NB4 (cell line): Measurements from ENCODE around the gene CYB561D2.

Source experiments
- DNase-seq: peaks from one replicate; pipeline ENCODE4 v3.0.0; 2010; ENCODE audit warnings: low read depth
- H3K4me3 ChIP-seq: one replicate; pipeline ENCODE4 v1.5.1; 2011; ENCODE audit warnings: mild to moderate bottlenecking, low read depth, low read length, moderate library complexity
- MYC ChIP-seq: IDR thresholded peaks from 2 replicates; pipeline ENCODE4 v1.6.1; 2011; ENCODE audit warnings: low read depth, low read length
- POLR2A ChIP-seq: IDR thresholded peaks from 2 replicates; pipeline ENCODE4 v1.6.1; 2011; ENCODE audit warnings: mild to moderate bottlenecking; ENCODE audit not compliant: insufficient read length; ENCODE audit errors: extremely low read depth
- TF ChIP-seq, protein P1 (sequence below): IDR thresholded peaks from 2 replicates; pipeline ENCODE4 v1.6.1; 2011; ENCODE audit warnings: low read depth, low read length
- TF ChIP-seq, protein P2 (sequence below): IDR thresholded peaks from one replicate; pipeline ENCODE4 v1.5.1; 2012; ENCODE audit warnings: low read depth, low read length

The CYB561D2 gene

DNA sequence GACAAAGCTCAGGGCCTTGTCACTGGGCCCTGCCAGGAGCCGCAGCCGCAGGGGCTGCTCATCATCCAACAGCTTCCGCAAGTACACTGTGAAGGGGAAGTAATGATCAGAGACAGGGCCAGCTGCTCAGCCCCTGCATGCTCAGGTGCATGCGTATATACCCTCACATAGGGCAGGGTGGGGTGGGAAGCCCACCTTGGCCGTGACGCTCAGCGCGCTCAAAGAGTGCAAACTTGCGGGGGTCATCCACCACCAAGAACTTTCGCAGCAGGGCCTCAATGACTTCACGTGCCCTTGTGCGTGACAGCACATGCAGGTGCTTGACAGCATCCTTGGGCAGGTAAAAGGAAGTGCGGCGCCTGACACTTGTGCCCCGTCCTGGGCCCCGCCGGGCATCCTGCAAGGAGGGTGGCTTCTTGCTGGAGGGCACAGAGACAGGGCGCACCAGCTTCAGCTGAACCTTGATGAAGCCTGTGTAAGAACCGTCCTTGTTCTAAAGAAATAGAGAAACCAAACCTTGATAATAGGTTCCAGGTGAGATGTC is 19.2 kb upstream of the CYB561D2 start:
- H3K4me3 ChIP-seq = no peak overlapping the region
- no peak for DNase-seq
- TF ChIP-seq, protein P1, sequence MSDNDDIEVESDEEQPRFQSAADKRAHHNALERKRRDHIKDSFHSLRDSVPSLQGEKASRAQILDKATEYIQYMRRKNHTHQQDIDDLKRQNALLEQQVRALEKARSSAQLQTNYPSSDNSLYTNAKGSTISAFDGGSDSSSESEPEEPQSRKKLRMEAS = no peak
- TF ChIP-seq, protein P2, sequence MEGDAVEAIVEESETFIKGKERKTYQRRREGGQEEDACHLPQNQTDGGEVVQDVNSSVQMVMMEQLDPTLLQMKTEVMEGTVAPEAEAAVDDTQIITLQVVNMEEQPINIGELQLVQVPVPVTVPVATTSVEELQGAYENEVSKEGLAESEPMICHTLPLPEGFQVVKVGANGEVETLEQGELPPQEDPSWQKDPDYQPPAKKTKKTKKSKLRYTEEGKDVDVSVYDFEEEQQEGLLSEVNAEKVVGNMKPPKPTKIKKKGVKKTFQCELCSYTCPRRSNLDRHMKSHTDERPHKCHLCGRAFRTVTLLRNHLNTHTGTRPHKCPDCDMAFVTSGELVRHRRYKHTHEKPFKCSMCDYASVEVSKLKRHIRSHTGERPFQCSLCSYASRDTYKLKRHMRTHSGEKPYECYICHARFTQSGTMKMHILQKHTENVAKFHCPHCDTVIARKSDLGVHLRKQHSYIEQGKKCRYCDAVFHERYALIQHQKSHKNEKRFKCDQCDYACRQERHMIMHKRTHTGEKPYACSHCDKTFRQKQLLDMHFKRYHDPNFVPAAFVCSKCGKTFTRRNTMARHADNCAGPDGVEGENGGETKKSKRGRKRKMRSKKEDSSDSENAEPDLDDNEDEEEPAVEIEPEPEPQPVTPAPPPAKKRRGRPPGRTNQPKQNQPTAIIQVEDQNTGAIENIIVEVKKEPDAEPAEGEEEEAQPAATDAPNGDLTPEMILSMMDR = no peak
- TF ChIP-seq POLR2A = no peak
- no peak for TF ChIP-seq MYC

GRCh38 chr3:50333744-50334328 is 16.8 kb upstream of the CYB561D2 start:
- H3K4me3 ChIP-seq = peak overlapping the region; percentile 3
- no peak for DNase-seq
- no peak for TF ChIP-seq MYC
- TF ChIP-seq, protein P1 = no peak
- TF ChIP-seq, protein P2 = no peak
- no peak for TF ChIP-seq POLR2A

GRCh38 chr3:50334339-50335075 is 16.2 kb upstream of the CYB561D2 start:
- peak overlapping the region; percentile 21 for H3K4me3 ChIP-seq
- no peak for DNase-seq
- TF ChIP-seq, protein P1 = no peak
- TF ChIP-seq POLR2A = no peak

- TF ChIP-seq POLR2A = no peak
- TF ChIP-seq, protein P1 = no peak
- TF ChIP-seq, protein P2 = no peak
- TF ChIP-seq MYC = no peak
- DNase-seq = no peak
- peak overlapping the region; percentile 95 for H3K4me3 ChIP-seq
Observed at GRCh38 chr3:50336452-50337174, 14.0 kb upstream of the CYB561D2 start.

DNA sequence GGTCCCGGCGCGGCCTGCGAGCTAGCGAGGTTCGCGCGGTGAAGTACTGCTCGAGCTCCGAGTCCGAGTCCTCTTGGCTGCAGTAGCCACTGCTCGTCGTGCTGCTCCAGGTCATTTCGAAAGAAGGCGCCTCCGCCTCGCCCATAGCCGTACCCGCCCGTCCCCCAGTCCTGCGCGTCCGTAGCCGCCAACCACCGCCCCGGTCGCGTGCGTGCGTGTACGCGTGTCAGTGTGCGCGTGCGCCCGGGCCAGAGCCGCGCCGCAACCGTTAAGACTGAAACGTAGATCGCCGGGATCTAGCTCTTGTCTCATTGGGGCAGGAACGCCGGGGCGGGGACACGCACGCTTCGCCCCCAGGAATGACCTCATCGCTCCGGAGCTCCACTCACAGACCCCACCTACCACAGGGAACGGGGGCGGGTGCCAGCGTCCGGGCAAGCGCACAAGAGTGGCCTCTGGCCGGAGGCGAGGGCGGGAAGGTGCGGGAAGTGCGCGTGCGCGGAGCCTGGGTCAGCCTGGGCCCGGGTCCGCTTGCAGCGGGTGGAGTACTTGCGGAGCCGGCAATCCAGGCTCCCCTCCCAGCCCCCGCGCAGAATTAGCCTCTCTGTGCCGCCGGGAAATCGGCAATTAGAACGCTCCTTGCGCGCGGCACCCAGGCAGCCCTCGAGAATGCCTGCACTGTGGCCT is 13.3 kb upstream of the CYB561D2 start:
- H3K4me3 ChIP-seq = peak overlapping the region; percentile 99
- peak; percentile 99 for DNase-seq
- peak; percentile 65 for TF ChIP-seq MYC
- TF ChIP-seq, protein P1 = peak; percentile 82
- TF ChIP-seq POLR2A = peak; percentile 79
- TF ChIP-seq, protein P2 = no peak
